ENCODE data around the gene PTGER4.
"Not testable (repeated sequence)": the region's sequence is repeated elsewhere in the genome, so short reads cannot be mapped to it uniquely, and the experiment has no call there.

Gene PTGER4

GRCh38 chr5:40716590-40716989, 36.9 kb downstream of the PTGER4 start:
- no peak for TF ChIP-seq CTCF (conservative IDR thresholded peaks at IDR 0.05; ENCODE audit: low read depth, low read length)
- no peak overlapping the region for H3K4me3 ChIP-seq (ENCODE audit: low read depth, low read length)
- no peak for DNase-seq (ENCODE audit: low read depth)

GRCh38 chr5:40717281-40717680, 37.6 kb downstream of the PTGER4 start:
- H3K4me3 ChIP-seq (ENCODE audit: low read depth, low read length) = no peak overlapping the region
- peak; percentile 75 for DNase-seq (ENCODE audit: low read depth)
- TF ChIP-seq CTCF (conservative IDR thresholded peaks at IDR 0.05; ENCODE audit: low read depth, low read length) = no peak

GRCh38 chr5:40720069-40720468, 40.4 kb downstream of the PTGER4 start:
- no peak for DNase-seq (ENCODE audit: low read depth)
- TF ChIP-seq CTCF (conservative IDR thresholded peaks at IDR 0.05; ENCODE audit: low read depth, low read length) = no peak
- no peak overlapping the region for H3K4me3 ChIP-seq (ENCODE audit: low read depth, low read length)

GRCh38 chr5:40722497-40722911, 42.8 kb downstream of the PTGER4 start:
- not testable (repeated sequence) for H3K4me3 ChIP-seq (ENCODE audit: low read depth, low read length); DNase-seq (ENCODE audit: low read depth)

GRCh38 chr5:40733434-40733833, 53.7 kb downstream of the PTGER4 start:
- peak; percentile 8 for DNase-seq (ENCODE audit: low read depth)
- TF ChIP-seq CTCF (conservative IDR thresholded peaks at IDR 0.05; ENCODE audit: low read depth, low read length) = no peak
- H3K4me3 ChIP-seq (ENCODE audit: low read depth, low read length) = no peak overlapping the region

- no peak overlapping the region for H3K4me3 ChIP-seq (ENCODE audit: low read depth, low read length)
- DNase-seq (ENCODE audit: low read depth) = peak; percentile 28
- peak; percentile 17 for TF ChIP-seq CTCF (conservative IDR thresholded peaks at IDR 0.05; ENCODE audit: low read depth, low read length)
Observed at GRCh38 chr5:40733879-40734563, 54.3 kb downstream of the PTGER4 start.

GRCh38 chr5:40734986-40735385, 55.3 kb downstream of the PTGER4 start:
- peak; percentile 6 for DNase-seq (ENCODE audit: low read depth)
- TF ChIP-seq CTCF (conservative IDR thresholded peaks at IDR 0.05; ENCODE audit: low read depth, low read length) = no peak
- no peak overlapping the region for H3K4me3 ChIP-seq (ENCODE audit: low read depth, low read length)
